ENCODE results near the gene PLA2G15.

PLA2G15 gene

DNA sequence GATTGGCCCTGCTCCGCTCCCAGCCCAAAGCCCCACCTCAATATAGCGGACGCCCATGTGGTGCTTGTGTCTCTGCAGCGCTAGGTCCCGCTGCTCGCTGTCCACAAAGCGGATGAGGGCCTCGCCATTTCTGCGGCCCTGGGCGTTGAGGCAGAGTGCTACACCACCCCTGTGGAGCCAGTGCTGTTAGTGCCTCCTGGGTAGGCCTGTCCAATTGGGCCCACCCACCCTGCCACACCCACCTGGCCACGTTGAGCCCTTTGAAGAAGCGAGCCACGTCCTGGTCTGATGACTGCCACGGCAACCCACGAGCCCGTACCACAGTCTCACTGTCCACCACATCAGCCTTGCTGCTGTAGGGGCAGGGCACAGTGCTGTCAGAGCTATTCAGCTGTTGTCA is 12.8 kb upstream of the PLA2G15 start:
- TF ChIP-seq, protein P1, sequence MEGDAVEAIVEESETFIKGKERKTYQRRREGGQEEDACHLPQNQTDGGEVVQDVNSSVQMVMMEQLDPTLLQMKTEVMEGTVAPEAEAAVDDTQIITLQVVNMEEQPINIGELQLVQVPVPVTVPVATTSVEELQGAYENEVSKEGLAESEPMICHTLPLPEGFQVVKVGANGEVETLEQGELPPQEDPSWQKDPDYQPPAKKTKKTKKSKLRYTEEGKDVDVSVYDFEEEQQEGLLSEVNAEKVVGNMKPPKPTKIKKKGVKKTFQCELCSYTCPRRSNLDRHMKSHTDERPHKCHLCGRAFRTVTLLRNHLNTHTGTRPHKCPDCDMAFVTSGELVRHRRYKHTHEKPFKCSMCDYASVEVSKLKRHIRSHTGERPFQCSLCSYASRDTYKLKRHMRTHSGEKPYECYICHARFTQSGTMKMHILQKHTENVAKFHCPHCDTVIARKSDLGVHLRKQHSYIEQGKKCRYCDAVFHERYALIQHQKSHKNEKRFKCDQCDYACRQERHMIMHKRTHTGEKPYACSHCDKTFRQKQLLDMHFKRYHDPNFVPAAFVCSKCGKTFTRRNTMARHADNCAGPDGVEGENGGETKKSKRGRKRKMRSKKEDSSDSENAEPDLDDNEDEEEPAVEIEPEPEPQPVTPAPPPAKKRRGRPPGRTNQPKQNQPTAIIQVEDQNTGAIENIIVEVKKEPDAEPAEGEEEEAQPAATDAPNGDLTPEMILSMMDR (IDR thresholded peaks at IDR 0.05) = no peak
- TF ChIP-seq ZFX (IDR thresholded peaks at IDR 0.05; ENCODE audit: borderline replicate concordance) = no peak
- peak overlapping the region; percentile 100 for H3K27ac ChIP-seq

DNA sequence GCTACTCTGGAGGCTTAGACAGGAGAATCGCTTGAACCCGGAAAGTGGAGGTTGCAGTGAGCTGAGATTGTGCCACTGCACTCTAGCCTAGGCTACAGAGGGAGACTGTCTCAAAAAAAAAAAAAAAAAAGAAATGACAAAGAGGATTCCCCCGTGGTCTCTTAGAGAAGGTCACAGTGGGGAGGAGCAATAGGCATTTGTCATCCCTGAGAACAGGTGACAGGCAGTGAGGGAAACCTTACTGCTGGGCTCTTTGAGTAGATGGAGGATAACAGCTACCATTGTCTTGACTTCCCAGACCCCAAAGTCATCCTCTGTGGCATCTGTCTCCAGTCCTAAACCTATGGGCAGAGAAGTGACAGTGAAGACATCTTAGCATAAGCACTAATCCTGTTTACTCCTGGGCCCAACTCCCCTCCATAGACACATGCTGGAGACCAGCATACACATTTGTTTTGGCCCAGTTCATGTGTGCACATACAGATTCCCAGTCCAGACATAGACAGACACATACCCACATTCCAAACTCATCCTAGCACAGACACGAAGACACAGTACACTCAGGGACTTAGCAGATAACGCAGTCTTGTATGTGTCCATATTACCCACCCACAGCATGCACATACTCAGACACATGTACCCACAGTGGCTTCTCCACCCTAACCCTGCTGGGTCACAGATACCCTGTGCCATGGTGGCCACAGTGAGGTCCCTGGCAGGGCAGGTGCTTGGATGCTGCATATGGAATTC is 11.9 kb upstream of the PLA2G15 start:
- H3K27ac ChIP-seq = peak overlapping the region; percentile 100
- TF ChIP-seq, protein P1 (IDR thresholded peaks at IDR 0.05) = no peak
- no peak for TF ChIP-seq ZFX (IDR thresholded peaks at IDR 0.05; ENCODE audit: borderline replicate concordance)

DNA sequence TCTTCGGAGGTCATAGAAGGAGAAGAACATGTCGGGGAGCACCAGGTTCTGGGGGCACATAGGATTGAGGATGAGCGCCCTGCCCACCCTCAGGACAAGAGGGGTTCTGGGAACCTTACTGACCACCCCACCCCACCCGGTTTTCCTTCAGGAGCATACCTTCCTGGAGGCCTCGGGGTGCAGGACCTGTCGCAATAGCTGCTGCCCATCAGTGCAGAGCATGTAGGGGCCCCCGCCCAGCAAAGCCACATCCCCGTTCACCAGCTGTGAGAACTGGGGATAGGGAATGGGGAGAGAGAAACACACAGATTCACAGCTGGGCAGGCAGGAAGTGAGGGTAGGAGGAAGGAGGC is 11.4 kb upstream of the PLA2G15 start:
- peak overlapping the region; percentile 100 for H3K27ac ChIP-seq
- no peak for TF ChIP-seq ZFX (IDR thresholded peaks at IDR 0.05; ENCODE audit: borderline replicate concordance)

DNA sequence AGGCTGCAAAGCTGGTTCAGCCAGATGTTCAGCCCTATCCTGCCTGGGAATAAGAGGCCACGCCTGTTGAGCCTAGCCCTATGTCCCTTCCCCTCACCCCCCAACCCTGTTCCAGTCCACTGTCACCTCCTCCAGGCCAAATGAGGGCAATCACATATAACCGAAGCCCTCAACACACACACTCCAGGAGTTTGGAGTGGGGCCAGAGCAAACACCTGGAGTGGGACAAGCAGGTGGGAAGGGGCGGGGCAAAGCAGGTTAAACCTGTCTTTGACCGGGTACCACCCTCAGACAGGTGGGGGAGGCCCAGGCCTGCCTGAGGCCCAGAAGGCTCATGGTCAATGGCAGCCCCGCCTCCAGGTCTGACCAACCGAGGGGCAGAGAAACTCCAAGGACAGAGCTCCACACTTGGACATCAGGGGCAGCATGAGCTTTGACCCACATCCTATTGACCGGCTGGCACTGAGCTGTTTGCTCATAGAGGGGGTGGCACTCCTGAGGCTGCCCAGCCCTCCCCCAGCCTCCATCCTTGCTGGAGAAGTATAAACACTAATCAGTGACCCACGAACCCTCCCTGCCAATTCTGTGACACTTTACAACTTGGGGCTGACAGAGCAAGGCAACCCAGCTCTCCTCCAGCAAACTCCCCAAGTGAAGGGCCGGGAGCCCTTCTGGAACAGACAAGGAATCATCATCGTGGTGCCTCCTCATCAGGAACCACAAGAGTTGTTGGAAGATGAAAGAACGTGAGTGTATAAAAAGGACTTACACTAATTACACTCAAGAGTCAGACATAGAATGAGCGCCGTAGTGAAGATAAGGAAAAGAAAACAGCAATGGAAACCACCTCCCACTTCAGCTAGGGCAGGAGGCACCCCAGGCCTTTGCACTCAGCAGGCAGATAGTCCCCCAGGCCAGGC is 10.7 kb upstream of the PLA2G15 start:
- TF ChIP-seq, protein P1 (IDR thresholded peaks at IDR 0.05) = no peak; the same call in 1 of the 2 replicates
- TF ChIP-seq ZFX (IDR thresholded peaks at IDR 0.05; ENCODE audit: borderline replicate concordance) = no peak
- H3K27ac ChIP-seq = peak overlapping the region; percentile 100

DNA sequence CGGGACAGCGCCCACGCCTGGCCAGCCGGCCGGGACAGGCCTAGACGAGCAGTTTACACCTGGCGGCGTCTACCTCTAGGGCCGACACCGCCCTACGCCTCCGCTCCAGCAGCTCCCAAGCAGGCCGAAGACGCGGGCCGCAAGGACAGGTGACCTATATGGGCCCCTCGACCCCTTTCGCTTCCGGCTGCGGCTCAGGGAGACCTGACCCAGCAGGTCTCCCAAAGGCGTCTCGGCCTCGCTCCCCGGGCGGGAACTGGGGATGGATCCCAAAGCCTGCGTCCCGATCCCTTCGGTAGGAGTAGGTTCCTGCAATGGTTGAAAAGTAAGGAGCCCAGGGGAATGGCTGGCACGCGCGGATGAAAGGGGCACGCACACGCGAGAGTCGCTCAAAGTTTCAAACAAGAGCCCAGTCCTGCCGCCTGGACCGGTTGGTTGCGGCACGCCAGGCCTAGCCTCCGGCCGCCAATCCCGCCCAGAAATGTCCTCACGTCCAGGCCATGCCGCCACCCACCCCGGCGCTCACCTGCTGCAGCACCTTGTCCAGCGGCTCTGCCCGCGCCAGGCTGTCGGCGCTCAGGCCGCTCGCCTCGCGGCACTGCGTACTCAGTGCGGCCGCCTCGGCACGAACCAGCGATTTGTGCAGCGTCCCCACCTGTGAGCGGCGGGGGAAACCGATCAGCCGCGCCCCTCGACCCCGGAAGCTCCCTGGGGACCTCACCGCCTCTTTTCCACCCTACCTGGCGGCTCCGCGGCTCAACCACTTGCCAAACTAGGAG is 9.9 kb upstream of the PLA2G15 start:
- no peak for TF ChIP-seq ZFX (IDR thresholded peaks at IDR 0.05; ENCODE audit: borderline replicate concordance)
- TF ChIP-seq, protein P1 (IDR thresholded peaks at IDR 0.05) = peak; percentile 65
- peak overlapping the region; percentile 100 for H3K27ac ChIP-seq

DNA sequence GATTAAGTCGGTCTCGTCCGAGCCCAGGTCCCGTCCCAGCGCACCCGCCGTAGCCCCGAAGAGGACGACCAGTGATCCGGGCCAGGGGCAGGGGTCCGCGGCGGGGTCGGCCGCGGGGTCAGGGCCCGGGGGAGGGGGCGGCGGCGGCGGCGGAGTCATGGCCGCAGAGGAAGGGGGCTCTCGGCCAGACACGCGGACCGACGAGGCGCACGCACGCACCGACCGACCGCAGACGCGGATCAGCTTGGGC is 9.4 kb upstream of the PLA2G15 start, which contains the start of gene ESRP2:
TSS of gene ESRP2 (minus strand) at position 241 of the 250 bp plus-strand sequence. CDS start at position 159, 82 bp downstream.
- TF ChIP-seq, protein P1 (IDR thresholded peaks at IDR 0.05) = no peak
- no peak for TF ChIP-seq ZFX (IDR thresholded peaks at IDR 0.05; ENCODE audit: borderline replicate concordance)
- H3K27ac ChIP-seq = peak within 1 kb of the TSS; percentile 100

DNA sequence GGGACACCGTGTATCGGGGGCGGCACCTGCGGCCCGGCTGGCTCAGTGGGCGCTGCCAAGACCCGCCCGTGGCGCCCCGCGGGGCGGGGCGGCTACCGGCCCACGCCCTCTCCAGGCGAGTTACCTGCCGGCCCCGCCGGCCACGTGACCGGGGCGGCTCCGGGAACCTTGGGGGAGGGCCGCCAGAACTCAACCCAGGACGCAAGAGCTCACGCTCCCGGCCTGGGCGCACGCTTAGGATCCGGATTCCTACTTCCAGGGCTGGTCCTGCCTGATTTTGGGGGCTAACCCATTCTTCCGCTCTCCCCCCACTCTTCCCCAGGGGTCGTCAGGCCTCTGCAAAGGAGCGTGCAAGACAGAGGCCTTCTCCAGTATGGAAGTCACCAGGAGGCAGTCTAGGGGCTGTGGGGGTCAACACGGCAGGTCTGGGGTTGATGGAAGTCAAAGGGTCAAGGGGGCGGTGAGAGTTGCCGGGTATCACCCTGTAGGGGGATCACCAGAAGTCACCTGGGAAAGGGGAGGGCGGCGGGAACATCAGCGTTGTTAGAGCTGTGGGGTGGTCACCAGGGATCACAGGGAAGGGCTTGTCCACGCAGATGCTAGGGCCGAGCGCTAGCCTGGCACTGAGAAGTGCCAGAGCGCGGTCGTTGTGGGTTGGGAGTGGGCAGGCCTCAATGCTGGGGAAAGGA is 8.9 kb upstream of the PLA2G15 start:
- TF ChIP-seq ZFX (IDR thresholded peaks at IDR 0.05; ENCODE audit: borderline replicate concordance) = no peak
- TF ChIP-seq, protein P1 (IDR thresholded peaks at IDR 0.05) = no peak
- H3K27ac ChIP-seq = peak overlapping the region; percentile 100
